Right lobe of liver (tissue), 6 donors: ENCODE data around the gene SPPL3. TPM values are rescaled to one million over a fixed set of nuclear protein-coding genes. Genes with fewer than 3 reads are reported as not detected.

Source experiments
- ATAC-seq, 4 donors: fragments of 200-7000 bp; cut with Tn5 transposase; one replicate each; pipeline ENCODE4 v1.9.1; 2020; ENCODE audit warnings: mild to moderate bottlenecking in 4 of 4, moderate library complexity in 4 of 4
- DNase-seq, 3 donors: peaks; one replicate each; pipeline ENCODE4 v3.0.0-alpha.2; 2020
- H3K27ac ChIP-seq, 3 donors: fragments of 200-600 bp; one replicate each; pipeline ENCODE4 v1.8.0; 2022
- H3K27me3 ChIP-seq, 2 donors: fragments of 200-600 bp; one replicate each; pipeline ENCODE4 v1.8.0; 2022
- H3K36me3 ChIP-seq, 4 donors: fragments of 200-600 bp; sonication (generic) in 1 of 4; one replicate each; pipeline versions ENCODE4 v1.5.1 to v1.8.0; 2017 to 2022; ENCODE audit warnings: control low read depth in 1 of 4
- H3K4me1 ChIP-seq, 4 donors: fragments of 200-600 bp; sonication (generic) in 1 of 4; one replicate each; pipeline versions ENCODE4 v1.5.1 to v1.8.0; 2017 to 2022; ENCODE audit warnings: control low read depth in 1 of 4
- H3K4me3 ChIP-seq, 3 donors: fragments of 200-600 bp; one replicate each; pipeline ENCODE4 v1.8.0; 2022
- H3K9me3 ChIP-seq, 4 donors: fragments of 200-600 bp; sonication (generic) in 1 of 4; one replicate each; pipeline versions ENCODE4 v1.5.1 to v1.8.0; 2017 to 2022; ENCODE audit warnings: control low read depth in 1 of 4
- POLR2A ChIP-seq: fragments of 450-650 bp; IDR thresholded peaks from one replicate; pipeline ENCODE4 v1.6.1; 2017; ENCODE audit warnings: antibody characterized with exemption, mild to moderate bottlenecking
- WGBS: methylation state at CpG from one replicate; pipeline ENCODE4 v1.1.6; 2018; ENCODE audit warnings: low coverage, low lambda C conversion rate; ENCODE audit not compliant: insufficient coverage; ENCODE audit errors: missing lambda C conversion rate; 5-methylcytosine and 5-hydroxymethylcytosine counted together
- intact Hi-C, 2 donors: fragments of 100-400 bp; cut with DNase I; formaldehyde crosslinking; loops; one replicate each; pipeline versions ENCODE4 v1.11.2 to v1.14.1; 2022
- total RNA-seq, 6 experiments: library from RNA; depleted of rRNA in 2 of 6; stranded (reverse); fragments of >200 nt in 2 of 6; fragmentation: NEBNext Ultra II Directional in 3 of 6; extraction: Animal tissue kit (Norgen Biotek cat#: 25700) in 3 of 6; gene quantifications; one replicate each; pipeline versions ENCODE4 v1.1.0 to v1.2.4, GENCODE V29; 2016 to 2023
- TF ChIP-seq, protein P1 (sequence below), 4 donors: fragments of 200-600 bp in 3 of 4; fragments of 450-650 bp in 1 of 4; IDR thresholded peaks; one replicate each; pipeline versions ENCODE4 v1.5.1 to v1.8.0; 2016 to 2022; ENCODE audit warnings: antibody characterized with exemption in 4 of 4, mild to moderate bottlenecking in 2 of 4
- donor health status: DM: no; HTN: yes; CAD: no.
- donor health status: DM: no; HTN: no; CAD: no.
- donor health status: DM: no; HTN: no; CAD: no.
- donor health status: DM: no; HTN: yes; CAD: no.
- donor health status: DM: no; HTN: yes; CAD: no.

Gene SPPL3
- total RNA-seq, 6 experiments from 2014 or later = 10.7 to 26.6 (median 16.9) TPM

- no peaks in the 10 kb centered on the region for H3K36me3 ChIP-seq
- H3K4me3 ChIP-seq = no peak overlapping the region
- intact Hi-C loops = no loop called here
- ATAC-seq = no peak
- no peak overlapping the region for H3K27ac ChIP-seq
- H3K9me3 ChIP-seq = no peaks in the 10 kb centered on the region
- 82% methylated on average over 2 of the region's 3 CpGs for WGBS
- H3K27me3 ChIP-seq = no peaks in the 10 kb centered on the region
- no peak for DNase-seq
- no peak for TF ChIP-seq POLR2A
- TF ChIP-seq, protein P1, sequence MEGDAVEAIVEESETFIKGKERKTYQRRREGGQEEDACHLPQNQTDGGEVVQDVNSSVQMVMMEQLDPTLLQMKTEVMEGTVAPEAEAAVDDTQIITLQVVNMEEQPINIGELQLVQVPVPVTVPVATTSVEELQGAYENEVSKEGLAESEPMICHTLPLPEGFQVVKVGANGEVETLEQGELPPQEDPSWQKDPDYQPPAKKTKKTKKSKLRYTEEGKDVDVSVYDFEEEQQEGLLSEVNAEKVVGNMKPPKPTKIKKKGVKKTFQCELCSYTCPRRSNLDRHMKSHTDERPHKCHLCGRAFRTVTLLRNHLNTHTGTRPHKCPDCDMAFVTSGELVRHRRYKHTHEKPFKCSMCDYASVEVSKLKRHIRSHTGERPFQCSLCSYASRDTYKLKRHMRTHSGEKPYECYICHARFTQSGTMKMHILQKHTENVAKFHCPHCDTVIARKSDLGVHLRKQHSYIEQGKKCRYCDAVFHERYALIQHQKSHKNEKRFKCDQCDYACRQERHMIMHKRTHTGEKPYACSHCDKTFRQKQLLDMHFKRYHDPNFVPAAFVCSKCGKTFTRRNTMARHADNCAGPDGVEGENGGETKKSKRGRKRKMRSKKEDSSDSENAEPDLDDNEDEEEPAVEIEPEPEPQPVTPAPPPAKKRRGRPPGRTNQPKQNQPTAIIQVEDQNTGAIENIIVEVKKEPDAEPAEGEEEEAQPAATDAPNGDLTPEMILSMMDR (IDR thresholded peaks at IDR 0.05) = no peak
- peaks cover 0 to 12% (median 0%) of the 10 kb centered on the region in 4 donors for H3K4me1 ChIP-seq
These were observed 39.1 kb downstream of the SPPL3 start for GRCh38 chr12:120865098-120865497.

DNA sequence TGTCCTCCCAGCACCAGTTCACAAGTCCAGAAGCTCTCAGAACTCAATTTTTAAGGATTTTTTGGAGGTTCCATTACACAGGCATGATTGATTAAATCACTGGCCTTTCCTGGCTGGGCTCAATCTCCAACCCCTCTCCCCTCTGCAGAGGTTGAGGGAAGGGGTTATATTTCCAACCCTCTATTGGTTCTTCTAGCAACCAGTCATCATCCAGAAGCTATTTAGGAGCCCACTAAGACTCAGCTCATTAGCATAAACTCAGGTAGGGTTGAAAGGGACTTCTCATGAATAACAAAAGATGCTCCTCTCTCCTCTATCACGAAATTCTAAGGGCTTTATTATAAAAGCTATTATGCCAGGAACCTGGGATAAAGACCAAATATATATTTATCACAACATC is 41.5 kb downstream of the SPPL3 start:
- WGBS = 86% methylated on average over 1 of the region's 1 CpG
- Histone ChIP-seq H3K4me3 (no peak overlapping the region), H3K27me3 (no peaks in the 10 kb centered on the region), H3K36me3 (no peaks in the 10 kb centered on the region), H3K9me3 (peaks cover 0 to 4% (median 0%) of the 10 kb centered on the region in 4 donors), H3K27ac (no peak overlapping the region), H3K4me1 (peaks cover 0 to 12% (median 0%) of the 10 kb centered on the region in 4 donors)
- intact Hi-C loops = no loop called here
- TF ChIP-seq POLR2A = no peak
- TF ChIP-seq, protein P1 (IDR thresholded peaks at IDR 0.05) = no peak
- DNase-seq (no peak), ATAC-seq (no peak)

DNA sequence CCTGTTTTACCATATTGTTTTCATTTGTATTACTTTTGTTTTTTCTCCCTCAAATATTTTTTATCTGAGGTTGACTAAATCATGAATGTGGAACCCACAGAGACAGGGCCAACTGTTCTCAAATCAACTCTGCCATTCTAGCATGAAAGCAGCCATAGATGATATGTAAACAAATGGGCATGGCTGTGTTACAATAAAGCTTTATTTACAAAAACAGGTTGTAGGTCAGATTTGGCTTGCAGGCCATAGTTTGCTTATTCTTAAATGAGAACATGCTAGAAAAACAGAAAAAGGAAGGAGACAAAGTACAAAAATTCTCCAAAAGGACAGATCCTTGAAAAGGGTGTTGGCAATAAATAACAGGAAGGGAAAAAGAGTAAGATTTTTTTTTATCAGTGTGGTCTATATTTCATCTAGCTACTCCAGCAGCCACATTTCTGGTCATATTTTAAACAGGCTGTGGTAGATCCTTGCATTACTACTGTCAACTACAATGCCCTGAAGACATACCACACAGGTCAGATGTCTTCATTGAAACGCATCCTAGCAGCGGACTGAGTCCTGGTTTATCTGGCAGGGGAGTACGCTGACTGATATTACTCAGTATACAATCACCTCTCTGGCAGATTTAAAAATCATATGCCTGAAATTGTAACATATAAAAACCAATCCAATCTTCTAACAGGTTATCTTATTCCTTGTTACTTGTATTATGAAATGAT is 42.9 kb downstream of the SPPL3 start:
- Histone ChIP-seq H3K27me3 (no peaks in the 10 kb centered on the region), H3K27ac (no peak overlapping the region), H3K36me3 (no peaks in the 10 kb centered on the region), H3K4me3 (no peak overlapping the region), H3K4me1 (peaks cover 0 to 5% (median 0%) of the 10 kb centered on the region in 4 donors), H3K9me3 (peaks cover 0 to 4% (median 0%) of the 10 kb centered on the region in 4 donors)
- DNase-seq (no peak), ATAC-seq (no peak)
- TF ChIP-seq, protein P1 (IDR thresholded peaks at IDR 0.05) = no peak
- TF ChIP-seq POLR2A = no peak
- intact Hi-C loops = no loop called here
- 100% methylated on average over 3 of the region's 3 CpGs for WGBS

DNA sequence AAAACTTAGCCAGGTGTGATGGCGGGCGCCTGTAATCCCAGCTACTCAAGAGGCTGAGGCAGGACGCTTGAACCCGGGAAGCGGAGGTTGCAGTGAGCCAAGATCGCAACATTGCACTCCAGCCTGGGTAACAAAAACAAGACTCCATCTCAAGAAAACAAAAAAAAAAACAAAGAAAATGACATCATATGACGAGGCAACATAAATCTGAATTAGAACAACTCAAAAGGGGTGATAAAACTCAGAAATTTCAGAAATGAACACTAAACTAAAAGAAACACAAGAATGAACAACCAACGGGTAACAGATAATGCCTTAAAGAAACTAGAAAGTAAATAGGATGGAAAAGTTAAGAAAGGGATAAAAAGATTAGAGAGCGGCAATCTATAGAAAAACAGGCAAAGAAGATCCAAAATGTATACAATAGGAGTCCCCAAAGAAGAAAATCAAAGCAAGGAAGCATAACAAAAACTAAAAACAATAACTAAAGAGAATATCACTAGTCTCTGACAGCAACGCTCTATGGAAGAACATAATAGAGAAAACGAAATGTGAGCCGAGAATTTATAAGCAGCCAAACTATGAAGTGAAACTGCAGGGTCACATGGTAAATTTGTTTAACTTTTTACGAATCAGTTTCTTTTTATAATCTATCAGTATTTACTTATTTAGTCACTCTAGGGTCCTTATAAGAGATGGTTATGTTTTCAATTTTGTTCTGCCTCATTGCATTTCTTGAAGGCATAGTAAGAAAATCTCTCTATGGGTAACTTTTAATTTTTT is 45.7 kb downstream of the SPPL3 start:
- TF ChIP-seq POLR2A = no peak
- TF ChIP-seq, protein P1 (IDR thresholded peaks at IDR 0.05) = no peak
- no peak overlapping the region for H3K4me3 ChIP-seq
- peaks cover 0 to 3% (median 0%) of the 10 kb centered on the region in 4 donors for H3K4me1 ChIP-seq
- H3K27me3 ChIP-seq = no peaks in the 10 kb centered on the region
- peaks cover 0 to 4% (median 0%) of the 10 kb centered on the region in 4 donors for H3K9me3 ChIP-seq
- H3K36me3 ChIP-seq = no peaks in the 10 kb centered on the region
- no peak for DNase-seq
- no peak overlapping the region for H3K27ac ChIP-seq
- ATAC-seq = no peak
- intact Hi-C loops = no loop called here
- 85% methylated on average over 10 of the region's 13 CpGs for WGBS
